ENCODE measurements around the gene PIGU.

PIGU gene

GRCh38 chr20:34651200-34651599 is 25.7 kb downstream of the PIGU start:
- no peak overlapping the region for H3K4me3 ChIP-seq (replicated peaks; ENCODE audit: low read depth, low read length)
- DNase-seq (ENCODE audit: extremely low read depth, low read depth), result no peak
- no peak for TF ChIP-seq CTCF (IDR thresholded peaks at IDR 0.05; ENCODE audit: low read depth, low read length, missing control alignments)

DNA sequence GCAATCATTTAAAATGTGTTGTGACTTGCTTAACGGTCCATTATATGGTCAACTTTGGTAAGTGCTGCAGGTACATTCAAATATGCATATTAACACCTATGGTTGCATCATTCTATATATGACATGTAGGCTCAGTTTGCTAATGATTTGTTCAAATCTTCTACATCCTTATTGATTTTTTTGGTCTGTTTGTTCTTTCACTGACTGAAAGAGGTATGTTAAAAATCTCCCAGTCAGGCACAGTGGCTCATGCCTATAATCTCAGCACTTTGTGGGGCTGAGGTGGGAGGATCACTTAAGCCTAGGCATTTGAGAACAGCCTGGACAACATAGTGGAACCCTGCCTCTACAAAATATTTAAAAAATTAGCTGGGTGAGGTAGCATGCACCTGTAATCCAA is 29.2 kb downstream of the PIGU start:
- no peak overlapping the region for H3K4me3 ChIP-seq (replicated peaks; ENCODE audit: low read depth, low read length)
- TF ChIP-seq CTCF (IDR thresholded peaks at IDR 0.05; ENCODE audit: low read depth, low read length, missing control alignments), result no peak
- DNase-seq (ENCODE audit: extremely low read depth, low read depth), result no peak

DNA sequence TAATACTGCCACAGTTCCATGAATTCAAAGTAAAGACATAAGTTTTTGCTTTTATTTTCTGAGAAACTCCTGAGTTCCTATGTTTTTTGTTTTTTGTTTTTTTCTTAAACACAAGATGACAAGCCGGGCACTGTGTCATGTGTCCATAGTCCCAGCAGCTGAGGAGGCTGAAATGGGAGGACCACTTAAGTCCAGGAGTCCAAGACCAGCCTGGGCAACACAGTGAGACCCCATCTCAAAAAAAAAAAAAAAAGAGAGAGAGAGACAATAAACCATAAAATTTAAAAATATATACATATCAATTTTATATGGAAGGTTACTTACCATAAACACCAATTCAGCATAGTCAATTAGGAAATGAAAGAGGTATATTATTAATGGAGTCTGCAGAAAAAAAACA is 31.9 kb downstream of the PIGU start:
- no peak for DNase-seq (ENCODE audit: extremely low read depth, low read depth)
- TF ChIP-seq CTCF (IDR thresholded peaks at IDR 0.05; ENCODE audit: low read depth, low read length, missing control alignments), result no peak
- no peak overlapping the region for H3K4me3 ChIP-seq (replicated peaks; ENCODE audit: low read depth, low read length)

GRCh38 chr20:34644345-34644744 is 32.5 kb downstream of the PIGU start:
- TF ChIP-seq CTCF (IDR thresholded peaks at IDR 0.05; ENCODE audit: low read depth, low read length, missing control alignments), result no peak

GRCh38 chr20:34643928-34644327 is 33.0 kb downstream of the PIGU start:
- H3K4me3 ChIP-seq (replicated peaks; ENCODE audit: low read depth, low read length), result no peak overlapping the region
- TF ChIP-seq CTCF (IDR thresholded peaks at IDR 0.05; ENCODE audit: low read depth, low read length, missing control alignments), result no peak
- no peak for DNase-seq (ENCODE audit: extremely low read depth, low read depth)

More at GRCh38 chr20:34644345-34644744, 32.5 kb downstream of the PIGU start:
- no peak for DNase-seq (ENCODE audit: extremely low read depth, low read depth)
- H3K4me3 ChIP-seq (replicated peaks; ENCODE audit: low read depth, low read length), result no peak overlapping the region

DNA sequence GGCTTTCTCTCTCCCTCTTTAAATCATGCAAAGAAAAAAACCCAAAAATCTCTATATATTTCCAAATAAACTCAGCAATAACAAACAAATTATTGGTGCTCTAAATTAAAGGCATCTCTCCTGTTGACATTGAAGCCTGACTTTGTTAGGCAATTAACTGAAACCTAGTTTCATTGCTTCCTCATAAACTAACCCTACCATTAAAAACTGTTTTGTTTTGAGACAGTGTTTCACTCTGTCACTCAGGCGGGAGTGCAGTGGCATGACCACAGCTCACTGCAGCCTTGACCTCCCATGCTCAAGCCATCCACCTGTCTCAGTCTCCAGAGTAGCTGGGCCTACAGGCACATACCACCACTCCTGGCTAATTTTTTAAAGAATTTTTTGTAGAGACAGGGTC is 34.9 kb downstream of the PIGU start:
- H3K4me3 ChIP-seq (replicated peaks; ENCODE audit: low read depth, low read length), result no peak overlapping the region
- TF ChIP-seq CTCF (IDR thresholded peaks at IDR 0.05; ENCODE audit: low read depth, low read length, missing control alignments), result no peak
- no peak for DNase-seq (ENCODE audit: extremely low read depth, low read depth)

GRCh38 chr20:34639755-34640222 is 37.1 kb downstream of the PIGU start:
- DNase-seq (ENCODE audit: extremely low read depth, low read depth), result no peak
- no peak overlapping the region for H3K4me3 ChIP-seq (replicated peaks; ENCODE audit: low read depth, low read length)
- no peak for TF ChIP-seq CTCF (IDR thresholded peaks at IDR 0.05; ENCODE audit: low read depth, low read length, missing control alignments)
